ENCODE results near the gene IL15.
"Not testable (repeated sequence)": the region's sequence is repeated elsewhere in the genome, so short reads cannot be mapped to it uniquely, and the experiment has no call there.

Gene IL15

GRCh38 chr4:141652161-141652778 is 15.9 kb downstream of the IL15 start:
- DNase-seq, result no peak

- no peak for DNase-seq
These were observed 17.7 kb downstream of the IL15 start for GRCh38 chr4:141654098-141654497.

GRCh38 chr4:141656031-141656430 is 19.6 kb downstream of the IL15 start:
- no peak for DNase-seq

GRCh38 chr4:141657550-141658250 is 21.3 kb downstream of the IL15 start:
- DNase-seq, result no peak

GRCh38 chr4:141658309-141658708 is 21.9 kb downstream of the IL15 start:
- no peak for DNase-seq

- no peak for DNase-seq
These were observed 23.2 kb downstream of the IL15 start for GRCh38 chr4:141659539-141659938.

GRCh38 chr4:141660880-141661279 is 24.5 kb downstream of the IL15 start:
- no peak for DNase-seq

- DNase-seq, result no peak
These were observed 32.0 kb downstream of the IL15 start for GRCh38 chr4:141668200-141668910.

GRCh38 chr4:141669501-141669900 is 33.1 kb downstream of the IL15 start:
- no peak for DNase-seq

GRCh38 chr4:141675384-141675783 is 39.0 kb downstream of the IL15 start:
- no peak for DNase-seq

GRCh38 chr4:141676087-141676670 is 39.8 kb downstream of the IL15 start:
- DNase-seq, result no peak

GRCh38 chr4:141680060-141680459 is 43.7 kb downstream of the IL15 start:
- DNase-seq, result no peak

- no peak for DNase-seq
These were observed 48.4 kb downstream of the IL15 start for GRCh38 chr4:141684785-141685184.

GRCh38 chr4:141686146-141686775 is 49.9 kb downstream of the IL15 start:
- no peak for DNase-seq

- DNase-seq, result no peak
These were observed 50.5 kb downstream of the IL15 start for GRCh38 chr4:141686879-141687278.

GRCh38 chr4:141689726-141690296 is 53.4 kb downstream of the IL15 start:
- not testable (repeated sequence) for DNase-seq

- not testable (repeated sequence) for DNase-seq
These were observed 54.9 kb downstream of the IL15 start for GRCh38 chr4:141691247-141691646.

GRCh38 chr4:141692081-141692480 is 55.7 kb downstream of the IL15 start:
- no peak for DNase-seq

- DNase-seq, result no peak
These were observed 60.7 kb downstream of the IL15 start for GRCh38 chr4:141697116-141697515.

GRCh38 chr4:141702472-141703182 is 66.2 kb downstream of the IL15 start:
- no peak for DNase-seq

GRCh38 chr4:141703497-141703896 is 67.1 kb downstream of the IL15 start:
- DNase-seq, result no peak
